HCT116 (cell line): ENCODE data around the gene CABP2. TPM values are rescaled to one million over a fixed set of nuclear protein-coding genes. Genes with fewer than 3 reads are reported as not detected.

ENCODE experiments used
- ATAC-seq: fragments of 200-7000 bp; cut with Tn5 transposase; 2 replicates; pipeline ENCODE4 v1.9.1; 2020; ENCODE audit warnings: mild to moderate bottlenecking, moderate library complexity
- BruUV-seq: library from RNA; stranded (reverse); fragments of 400-500 nt; replicated peaks from 2 replicates; lab custom pipeline; 2021; lab: Mats Ljungman, UMichigan
- CTCF ChIA-PET: fragments of 300-600 bp; sonication (Branson Sonifier 250); formaldehyde crosslinking; loops from one replicate; lab custom pipeline; 2021; ENCODE audit warnings: antibody characterized with exemption; lab: Charles Lee
- POLR2A ChIA-PET: fragments of 300-600, 350-600 bp; sonication (Branson Sonifier 250); formaldehyde crosslinking; loops from one replicate; lab custom pipeline; 2021; ENCODE audit warnings: antibody characterized with exemption; lab: Charles Lee
- RAD21 ChIA-PET, 2 experiments: fragments of 300-600 bp; sonication (Branson Sonifier 250); formaldehyde crosslinking; loops; one replicate each; lab custom pipeline; 2023; ENCODE audit warnings: low total read pairs in 2 of 2; ENCODE audit not compliant: uncharacterized antibody in 2 of 2, unreplicated experiment in 2 of 2, low non-redundant PET in 1 of 2; lab: Charles Lee
- DNase-seq: peaks from one replicate; pipeline ENCODE4 v3.0.0-alpha.2; 2010; ENCODE audit warnings: low read depth, low spot score
- H2AFZ ChIP-seq: fragments of 200-600 bp; shearing (Covaris generic), sonication (generic); 2 replicates; pipeline ENCODE4 v1.6.1; 2017; ENCODE audit warnings: low read depth, mixed run types, mixed read lengths, antibody characterized with exemption, low read length; ENCODE audit not compliant: poor library complexity, severe bottlenecking
- H3K27ac ChIP-seq: 2 replicates; pipeline ENCODE4 v1.5.1; 2012; ENCODE audit warnings: low read depth, low read length
- H3K27me3 ChIP-seq: fragments of 200-600 bp; sonication (generic); 2 replicates; pipeline ENCODE4 v1.6.1; 2016; ENCODE audit warnings: mixed run types, low read length, mixed read lengths; ENCODE audit not compliant: insufficient read depth
- H3K36me3 ChIP-seq, 2 experiments: fragments of 200-500 bp in 1 of 2; fragments of 200-600 bp in 1 of 2; sonication (Bioruptor generic) in 1 of 2; sonication (generic) in 1 of 2; 2 replicates each; pipeline versions ENCODE4 v1.5.1 to v1.6.1; 2014 to 2016; ENCODE audit warnings: low read length in 2 of 2, inconsistent platforms in 1 of 2, mixed read lengths in 1 of 2, mixed run types in 1 of 2; ENCODE audit not compliant: insufficient read depth in 2 of 2, control insufficient read depth in 1 of 2
- H3K4me1 ChIP-seq, 2 experiments: fragments of 200-600 bp in 1 of 2; sonication (generic) in 1 of 2; 2 replicates each; pipeline versions ENCODE4 v1.5.1 to v1.6.1; 2012 to 2017; ENCODE audit warnings: low read length in 2 of 2, inconsistent platforms in 1 of 2, mild to moderate bottlenecking in 1 of 2, mixed read lengths in 1 of 2, mixed run types in 1 of 2, moderate library complexity in 1 of 2; ENCODE audit not compliant: insufficient read depth in 2 of 2, control insufficient read depth in 1 of 2
- H3K4me2 ChIP-seq: fragments of 200-600 bp; sonication (generic); 2 replicates; pipeline ENCODE4 v1.6.1; 2017; ENCODE audit warnings: mixed run types, low read length, mixed read lengths
- H3K4me3 ChIP-seq, 2 experiments: fragments of 200-600 bp in 1 of 2; sonication (generic) in 1 of 2; replicated peaks in 1 of 2; 2 replicates each; pipeline ENCODE4 v1.5.1; 2011 to 2016; ENCODE audit warnings: low read length in 2 of 2, control low read depth in 1 of 2, low read depth in 1 of 2, mild to moderate bottlenecking in 1 of 2, mixed read lengths in 1 of 2, mixed run types in 1 of 2
- H3K79me2 ChIP-seq: fragments of 200-600 bp; sonication (generic); 2 replicates; pipeline ENCODE4 v1.6.1; 2017; ENCODE audit warnings: mild to moderate bottlenecking, mixed run types, low read length, moderate library complexity, mixed read lengths; ENCODE audit not compliant: insufficient read depth
- H3K9ac ChIP-seq: fragments of 200-600 bp; sonication (generic); 2 replicates; pipeline ENCODE4 v1.6.1; 2016; ENCODE audit warnings: low read length, mixed read lengths
- H3K9me2 ChIP-seq: fragments of 200-600 bp; sonication (generic), shearing (Covaris generic); 2 replicates; pipeline ENCODE4 v1.6.1; 2017; ENCODE audit warnings: mixed run types, mild to moderate bottlenecking, moderate library complexity; ENCODE audit not compliant: insufficient read depth
- H3K9me3 ChIP-seq, 2 experiments: fragments of 200-500 bp in 1 of 2; fragments of 200-600 bp in 1 of 2; sonication (Bioruptor generic) in 1 of 2; sonication (generic) in 1 of 2; 2 replicates each; pipeline ENCODE4 v1.6.1; 2014 to 2017; ENCODE audit warnings: low read length in 2 of 2, mixed read lengths in 2 of 2, inconsistent platforms in 1 of 2, low read depth in 1 of 2, mild to moderate bottlenecking in 1 of 2, mixed run types in 1 of 2, moderate library complexity in 1 of 2; ENCODE audit not compliant: control insufficient read depth in 1 of 2, insufficient read depth in 1 of 2
- H4K20me1 ChIP-seq: fragments of 200-600 bp; sonication (generic), shearing (Covaris generic); 2 replicates; pipeline ENCODE4 v1.6.1; 2017; ENCODE audit warnings: mixed run types, mild to moderate bottlenecking, moderate library complexity; ENCODE audit not compliant: insufficient read depth
- EGR1 ChIP-seq: IDR thresholded peaks from 2 replicates; pipeline ENCODE4 v1.6.1; 2012; ENCODE audit warnings: low read depth
- EZH2 ChIP-seq: fragments of 200-600 bp; sonication (generic); IDR thresholded peaks from 2 replicates; pipeline ENCODE4 v1.6.1; 2017; ENCODE audit warnings: antibody characterized with exemption, mixed run types
- FOSL1 ChIP-seq: IDR thresholded peaks from 2 replicates; pipeline ENCODE4 v1.6.1; 2012; ENCODE audit warnings: low read depth
- MAX ChIP-seq: IDR thresholded peaks from 2 replicates; pipeline ENCODE4 v1.6.1; 2012
- POLR2A ChIP-seq: IDR thresholded peaks from 2 replicates; pipeline ENCODE4 v1.7.0; 2011; ENCODE audit warnings: borderline replicate concordance; ENCODE audit not compliant: insufficient read depth, insufficient read length; ENCODE audit errors: extremely low read depth
- POLR2AphosphoS5 ChIP-seq: IDR thresholded peaks from 2 replicates; pipeline ENCODE4 v1.6.1; 2011; ENCODE audit warnings: mild to moderate bottlenecking, low read depth, low read length, moderate library complexity
- SRF ChIP-seq: IDR thresholded peaks from 2 replicates; pipeline ENCODE4 v1.6.1; 2012; ENCODE audit warnings: low read depth
- YY1 ChIP-seq: IDR thresholded peaks from 2 replicates; pipeline ENCODE4 v1.6.1; 2011; ENCODE audit warnings: low read length, low read depth, moderate library complexity, mild to moderate bottlenecking; ENCODE audit not compliant: insufficient replicate concordance; ENCODE audit errors: extremely low read depth
- ZFX ChIP-seq: fragments of 450-650 bp; IDR thresholded peaks from 2 replicates; pipeline ENCODE4 v1.6.1; 2017
- ZNF274 ChIP-seq: fragments of 200-500 bp; sonication (Bioruptor generic); IDR thresholded peaks from 2 replicates; pipeline ENCODE4 v1.6.1; 2014; ENCODE audit warnings: mild to moderate bottlenecking, low read depth, low read length, inconsistent platforms
- intact Hi-C: fragments of 100-400 bp; cut with micrococcal nuclease; formaldehyde crosslinking; loops from 2 replicates; pipeline ENCODE4 v1.10.0; 2022
- total RNA-seq: library from RNA; stranded (reverse); gene quantifications from one replicate; pipeline ENCODE4 v1.2.1, GENCODE V29; 2021; ENCODE audit not compliant: unreplicated experiment
- TF ChIP-seq, protein P1 (sequence below): IDR thresholded peaks from 2 replicates; pipeline ENCODE4 v1.6.1; 2011; ENCODE audit warnings: mild to moderate bottlenecking, low read length, moderate library complexity; ENCODE audit not compliant: insufficient replicate concordance; ENCODE audit errors: extremely low read depth
- TF ChIP-seq, protein P2 (sequence below): IDR thresholded peaks from 2 replicates; pipeline ENCODE4 v1.6.1; 2012
- TF ChIP-seq, protein P3 (sequence below): IDR thresholded peaks from 2 replicates; pipeline ENCODE4 v1.6.1; 2012; ENCODE audit warnings: low read depth

Gene CABP2
- total RNA-seq, 1 experiment from 2014 or later = not detected

DNA sequence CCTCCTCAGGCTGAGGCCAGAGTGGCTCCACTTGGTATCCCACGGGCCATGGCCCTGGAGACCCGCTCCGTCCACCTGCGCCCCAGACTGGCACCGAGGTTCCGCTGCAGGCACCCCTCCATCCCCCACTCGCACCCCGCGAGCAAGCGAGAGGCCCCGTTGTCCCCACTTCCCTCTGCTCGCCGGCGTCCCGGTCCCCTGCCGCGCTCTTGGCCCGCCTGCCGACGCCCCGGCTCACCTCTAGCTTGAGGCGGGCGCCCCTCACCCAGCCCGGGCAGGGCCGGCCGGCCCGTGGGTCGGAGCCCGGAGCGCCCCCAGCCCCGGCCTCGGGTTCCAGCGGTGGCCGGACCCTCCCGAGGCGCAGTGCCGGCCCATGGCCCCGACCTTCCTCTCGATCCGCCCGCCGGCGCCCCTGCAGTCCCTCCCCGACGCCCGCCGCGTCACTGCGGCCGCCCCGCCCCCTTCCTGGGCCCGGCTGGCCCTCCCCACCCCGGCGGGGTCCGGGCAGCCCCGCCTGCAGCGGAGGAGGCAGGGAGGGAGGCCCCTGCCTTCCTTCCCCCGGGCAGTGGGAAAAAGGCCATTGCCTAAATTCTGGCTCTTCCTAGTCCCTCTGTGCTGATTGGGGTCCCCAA is 18.2 kb downstream of the CABP2 start, which contains the start of gene PITPNM1:
PITPNM1 (minus strand) TSS at position 414 of the 632 bp plus-strand sequence. CDS start 1,183 bp downstream, outside the sequence.
- POLR2A ChIA-PET = no interaction called here
- intact Hi-C loops = loop anchor here (5.0 kb wide), 1 partner anchor 78 kb away; the partner anchor contains the start of gene RPS6KB2
- H4K20me1 ChIP-seq = no peaks in the 10 kb centered on the region
- peak within 1 kb of the TSS; percentile 93 for H3K27ac ChIP-seq
- H3K4me3 ChIP-seq = peak within 1 kb of the TSS; percentile 91 to 98
- ATAC-seq (peak; percentile 23), DNase-seq (no peak)
- CTCF ChIA-PET = interaction anchor here (1.2 to 2.4 kb wide), 2 partner anchors 84 to 104 kb away, joined by 3 to 11 read pairs; partner anchors contain the start of gene PPP1CA
- BruUV-seq = no TSS peak
- peaks cover 8 to 10% of the 10 kb centered on the region in 2 experiments; a peak in 3 of 4 replicates for H3K36me3 ChIP-seq
- no peak for TF ChIP-seq MAX
- TF ChIP-seq, protein P1, sequence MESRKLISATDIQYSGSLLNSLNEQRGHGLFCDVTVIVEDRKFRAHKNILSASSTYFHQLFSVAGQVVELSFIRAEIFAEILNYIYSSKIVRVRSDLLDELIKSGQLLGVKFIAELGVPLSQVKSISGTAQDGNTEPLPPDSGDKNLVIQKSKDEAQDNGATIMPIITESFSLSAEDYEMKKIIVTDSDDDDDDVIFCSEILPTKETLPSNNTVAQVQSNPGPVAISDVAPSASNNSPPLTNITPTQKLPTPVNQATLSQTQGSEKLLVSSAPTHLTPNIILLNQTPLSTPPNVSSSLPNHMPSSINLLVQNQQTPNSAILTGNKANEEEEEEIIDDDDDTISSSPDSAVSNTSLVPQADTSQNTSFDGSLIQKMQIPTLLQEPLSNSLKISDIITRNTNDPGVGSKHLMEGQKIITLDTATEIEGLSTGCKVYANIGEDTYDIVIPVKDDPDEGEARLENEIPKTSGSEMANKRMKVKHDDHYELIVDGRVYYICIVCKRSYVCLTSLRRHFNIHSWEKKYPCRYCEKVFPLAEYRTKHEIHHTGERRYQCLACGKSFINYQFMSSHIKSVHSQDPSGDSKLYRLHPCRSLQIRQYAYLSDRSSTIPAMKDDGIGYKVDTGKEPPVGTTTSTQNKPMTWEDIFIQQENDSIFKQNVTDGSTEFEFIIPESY = no peak
- TF ChIP-seq SRF = no peak
- peak; percentile 56 for TF ChIP-seq ZFX
- TF ChIP-seq FOSL1 = no peak
- TF ChIP-seq EZH2 = no peak
- TF ChIP-seq ZNF274 = no peak
- peak; percentile 75 for TF ChIP-seq POLR2AphosphoS5
- TF ChIP-seq EGR1 = no peak
- no peak for TF ChIP-seq YY1
- no peak for TF ChIP-seq POLR2A
- TF ChIP-seq, protein P2, sequence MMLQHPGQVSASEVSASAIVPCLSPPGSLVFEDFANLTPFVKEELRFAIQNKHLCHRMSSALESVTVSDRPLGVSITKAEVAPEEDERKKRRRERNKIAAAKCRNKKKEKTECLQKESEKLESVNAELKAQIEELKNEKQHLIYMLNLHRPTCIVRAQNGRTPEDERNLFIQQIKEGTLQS = no peak
- TF ChIP-seq, protein P3, sequence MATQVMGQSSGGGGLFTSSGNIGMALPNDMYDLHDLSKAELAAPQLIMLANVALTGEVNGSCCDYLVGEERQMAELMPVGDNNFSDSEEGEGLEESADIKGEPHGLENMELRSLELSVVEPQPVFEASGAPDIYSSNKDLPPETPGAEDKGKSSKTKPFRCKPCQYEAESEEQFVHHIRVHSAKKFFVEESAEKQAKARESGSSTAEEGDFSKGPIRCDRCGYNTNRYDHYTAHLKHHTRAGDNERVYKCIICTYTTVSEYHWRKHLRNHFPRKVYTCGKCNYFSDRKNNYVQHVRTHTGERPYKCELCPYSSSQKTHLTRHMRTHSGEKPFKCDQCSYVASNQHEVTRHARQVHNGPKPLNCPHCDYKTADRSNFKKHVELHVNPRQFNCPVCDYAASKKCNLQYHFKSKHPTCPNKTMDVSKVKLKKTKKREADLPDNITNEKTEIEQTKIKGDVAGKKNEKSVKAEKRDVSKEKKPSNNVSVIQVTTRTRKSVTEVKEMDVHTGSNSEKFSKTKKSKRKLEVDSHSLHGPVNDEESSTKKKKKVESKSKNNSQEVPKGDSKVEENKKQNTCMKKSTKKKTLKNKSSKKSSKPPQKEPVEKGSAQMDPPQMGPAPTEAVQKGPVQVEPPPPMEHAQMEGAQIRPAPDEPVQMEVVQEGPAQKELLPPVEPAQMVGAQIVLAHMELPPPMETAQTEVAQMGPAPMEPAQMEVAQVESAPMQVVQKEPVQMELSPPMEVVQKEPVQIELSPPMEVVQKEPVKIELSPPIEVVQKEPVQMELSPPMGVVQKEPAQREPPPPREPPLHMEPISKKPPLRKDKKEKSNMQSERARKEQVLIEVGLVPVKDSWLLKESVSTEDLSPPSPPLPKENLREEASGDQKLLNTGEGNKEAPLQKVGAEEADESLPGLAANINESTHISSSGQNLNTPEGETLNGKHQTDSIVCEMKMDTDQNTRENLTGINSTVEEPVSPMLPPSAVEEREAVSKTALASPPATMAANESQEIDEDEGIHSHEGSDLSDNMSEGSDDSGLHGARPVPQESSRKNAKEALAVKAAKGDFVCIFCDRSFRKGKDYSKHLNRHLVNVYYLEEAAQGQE = no peak
- peaks cover 29% of the 10 kb centered on the region for H3K79me2 ChIP-seq
- H3K9me2 ChIP-seq = no peaks in the 10 kb centered on the region
- H2AFZ ChIP-seq = no peak within 1 kb of the TSS
- RAD21 ChIA-PET = interaction anchor here in 1 of 2 experiments (0.6 kb wide), 1 partner anchor 78 kb away, joined by 4 read pairs; the partner anchor contains the start of gene GSTP1
- peak within 1 kb of the TSS; percentile 95 for H3K9ac ChIP-seq
- no peaks in the 10 kb centered on the region for H3K27me3 ChIP-seq
- peak within 1 kb of the TSS; percentile 88 for H3K4me2 ChIP-seq
- no peaks in the 10 kb centered on the region for H3K9me3 ChIP-seq
- H3K4me1 ChIP-seq = peaks cover 31 to 43% of the 10 kb centered on the region in 2 experiments
